ENCODE results near the gene ILRUN. TPM values are rescaled to one million over a fixed set of nuclear protein-coding genes. Genes with fewer than 3 reads are reported as not detected.

Gene ILRUN
- polyA plus RNA-seq, 1 of the 3 experiments (the other 2 are of a cell fraction), result 19.5 TPM

DNA sequence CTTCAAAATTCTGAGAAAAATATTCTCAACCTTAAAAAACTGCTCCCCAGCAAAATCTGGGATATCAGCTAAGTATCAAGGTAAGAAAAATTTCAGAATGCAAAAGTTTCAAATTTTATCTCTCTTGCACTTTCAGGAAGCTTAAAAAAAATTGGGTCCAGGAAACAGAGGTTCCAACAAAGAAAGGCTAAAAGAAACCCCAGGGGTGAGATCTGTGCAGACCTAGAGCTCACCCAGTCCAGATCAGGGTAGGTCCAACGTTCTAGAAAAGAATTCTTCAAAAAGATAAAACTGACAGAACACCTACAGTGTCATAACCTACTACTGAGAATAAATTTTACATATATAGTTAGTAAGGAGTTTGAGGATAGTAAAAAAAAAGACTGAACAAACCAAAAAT lies 23.5 kb downstream of the ILRUN start:
- peaks cover 3% of the 10 kb centered on the region for H3F3A ChIP-seq (replicated peaks; ENCODE audit: insufficient read depth)
- H3K4me1 ChIP-seq (ENCODE audit: control insufficient read depth in 1 of 2, insufficient read depth in 2 of 2, low read depth in 1 of 2, low read length in 1 of 2), result peaks cover 2 to 19% of the 10 kb centered on the region in 2 experiments; a peak in 2 of 4 replicates
- TF ChIP-seq SIN3A (IDR thresholded peaks at IDR 0.05; ENCODE audit: borderline replicate concordance, low read depth, low read length), result no peak
- TF ChIP-seq, protein P1, sequence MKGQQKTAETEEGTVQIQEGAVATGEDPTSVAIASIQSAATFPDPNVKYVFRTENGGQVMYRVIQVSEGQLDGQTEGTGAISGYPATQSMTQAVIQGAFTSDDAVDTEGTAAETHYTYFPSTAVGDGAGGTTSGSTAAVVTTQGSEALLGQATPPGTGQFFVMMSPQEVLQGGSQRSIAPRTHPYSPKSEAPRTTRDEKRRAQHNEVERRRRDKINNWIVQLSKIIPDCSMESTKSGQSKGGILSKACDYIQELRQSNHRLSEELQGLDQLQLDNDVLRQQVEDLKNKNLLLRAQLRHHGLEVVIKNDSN (IDR thresholded peaks at IDR 0.05; ENCODE audit: borderline replicate concordance, low read depth), result no peak
- no peak for TF ChIP-seq RAD21 (IDR thresholded peaks at IDR 0.05; ENCODE audit: low read length)
- TF ChIP-seq GATA2 (CRISPR knock-in tag; IDR thresholded peaks at IDR 0.05), result no peak
- TF ChIP-seq, protein P2, sequence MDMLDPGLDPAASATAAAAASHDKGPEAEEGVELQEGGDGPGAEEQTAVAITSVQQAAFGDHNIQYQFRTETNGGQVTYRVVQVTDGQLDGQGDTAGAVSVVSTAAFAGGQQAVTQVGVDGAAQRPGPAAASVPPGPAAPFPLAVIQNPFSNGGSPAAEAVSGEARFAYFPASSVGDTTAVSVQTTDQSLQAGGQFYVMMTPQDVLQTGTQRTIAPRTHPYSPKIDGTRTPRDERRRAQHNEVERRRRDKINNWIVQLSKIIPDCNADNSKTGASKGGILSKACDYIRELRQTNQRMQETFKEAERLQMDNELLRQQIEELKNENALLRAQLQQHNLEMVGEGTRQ (IDR thresholded peaks at IDR 0.05; ENCODE audit: borderline replicate concordance, low read depth, low read length), result no peak
- no peak for TF ChIP-seq RXRA (IDR thresholded peaks at IDR 0.05; ENCODE audit: borderline replicate concordance, low read depth)
- no peak for TF ChIP-seq SMC3 (IDR thresholded peaks at IDR 0.05; ENCODE audit: low read depth, low read length)
- TF ChIP-seq CHD2 (IDR thresholded peaks at IDR 0.05; ENCODE audit: low read length, partially characterized antibody), result no peak
- no peak overlapping the region for H3K4me2 ChIP-seq
- H3K9me2 ChIP-seq, result no peaks in the 10 kb centered on the region
- 21% methylated on average over 1 of the region's 1 CpG for WGBS (ENCODE audit: low lambda C conversion rate)
- H3K4me3 ChIP-seq (ENCODE audit: low read depth in 2 of 2, low read length in 1 of 2), result no peak overlapping the region
- peaks cover 92% of the 10 kb centered on the region for H3K79me2 ChIP-seq (ENCODE audit: insufficient read depth)
- H3K36me3 ChIP-seq (replicated peaks in 1 of 2; ENCODE audit: control insufficient read depth in 1 of 2, insufficient read depth in 2 of 2, low read length in 1 of 2), result peaks cover 0 to 18% of the 10 kb centered on the region in 2 experiments
- no peaks in the 10 kb centered on the region for H3K9me3 ChIP-seq
- DNase-seq, result no peak
- ChIA-PET CTCF (interaction anchor here (1.1 kb wide), 1 partner anchor 66 kb away, joined by 3 read pairs; no protein-coding TSS in a partner anchor), POLR2A (no interaction called here)
- H2AFZ ChIP-seq (ENCODE audit: low read depth), result no peak overlapping the region
- H4K20me1 ChIP-seq (ENCODE audit: insufficient read depth), result 0 out of 2 replicates have a peak, but pooled peaks cover 10% of the 10 kb centered on the region
- no peak overlapping the region for H3K9ac ChIP-seq
- H3K27me3 ChIP-seq (ENCODE audit: insufficient read depth), result no peaks in the 10 kb centered on the region
- no peak overlapping the region for H3K27ac ChIP-seq (ENCODE audit: low read depth in 2 of 2, low read length in 1 of 2)

DNA sequence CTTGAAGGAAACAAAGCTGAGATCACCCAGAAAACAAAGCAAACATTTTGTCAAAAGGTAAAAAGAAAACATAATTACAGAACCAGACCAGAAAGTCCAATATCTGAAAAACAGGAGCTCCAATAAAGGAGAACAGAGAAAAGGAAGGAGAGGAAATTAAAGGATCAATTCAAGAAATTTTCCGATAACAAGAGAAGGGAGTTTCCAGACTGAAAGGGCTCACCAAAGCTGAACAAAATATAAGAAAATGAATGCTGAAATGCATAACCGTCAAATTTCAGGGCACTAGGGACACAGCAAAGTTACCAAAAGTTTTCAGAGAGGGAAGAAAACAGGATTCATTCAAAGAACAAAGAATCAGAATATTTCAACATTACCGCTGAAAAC lies 23.9 kb downstream of the ILRUN start:
- no peak overlapping the region for H3K4me2 ChIP-seq
- ChIA-PET POLR2A (no interaction called here), CTCF (interaction anchor here (1.1 kb wide), 1 partner anchor 67 kb away, joined by 3 read pairs; no protein-coding TSS in a partner anchor)
- H3K27me3 ChIP-seq (ENCODE audit: insufficient read depth), result no peaks in the 10 kb centered on the region
- H3K27ac ChIP-seq (ENCODE audit: low read depth in 2 of 2, low read length in 1 of 2), result no peak overlapping the region
- no peak overlapping the region for H3K4me3 ChIP-seq (ENCODE audit: low read depth in 2 of 2, low read length in 1 of 2)
- peaks cover 6% of the 10 kb centered on the region for H3F3A ChIP-seq (replicated peaks; ENCODE audit: insufficient read depth)
- peaks cover 2 to 19% of the 10 kb centered on the region in 2 experiments; a peak in 2 of 4 replicates for H3K4me1 ChIP-seq (ENCODE audit: control insufficient read depth in 1 of 2, insufficient read depth in 2 of 2, low read depth in 1 of 2, low read length in 1 of 2)
- H3K79me2 ChIP-seq (ENCODE audit: insufficient read depth), result peaks cover 89% of the 10 kb centered on the region
- TF ChIP-seq, protein P3, sequence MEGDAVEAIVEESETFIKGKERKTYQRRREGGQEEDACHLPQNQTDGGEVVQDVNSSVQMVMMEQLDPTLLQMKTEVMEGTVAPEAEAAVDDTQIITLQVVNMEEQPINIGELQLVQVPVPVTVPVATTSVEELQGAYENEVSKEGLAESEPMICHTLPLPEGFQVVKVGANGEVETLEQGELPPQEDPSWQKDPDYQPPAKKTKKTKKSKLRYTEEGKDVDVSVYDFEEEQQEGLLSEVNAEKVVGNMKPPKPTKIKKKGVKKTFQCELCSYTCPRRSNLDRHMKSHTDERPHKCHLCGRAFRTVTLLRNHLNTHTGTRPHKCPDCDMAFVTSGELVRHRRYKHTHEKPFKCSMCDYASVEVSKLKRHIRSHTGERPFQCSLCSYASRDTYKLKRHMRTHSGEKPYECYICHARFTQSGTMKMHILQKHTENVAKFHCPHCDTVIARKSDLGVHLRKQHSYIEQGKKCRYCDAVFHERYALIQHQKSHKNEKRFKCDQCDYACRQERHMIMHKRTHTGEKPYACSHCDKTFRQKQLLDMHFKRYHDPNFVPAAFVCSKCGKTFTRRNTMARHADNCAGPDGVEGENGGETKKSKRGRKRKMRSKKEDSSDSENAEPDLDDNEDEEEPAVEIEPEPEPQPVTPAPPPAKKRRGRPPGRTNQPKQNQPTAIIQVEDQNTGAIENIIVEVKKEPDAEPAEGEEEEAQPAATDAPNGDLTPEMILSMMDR (IDR thresholded peaks at IDR 0.05), result no peak
- TF ChIP-seq, protein P4, sequence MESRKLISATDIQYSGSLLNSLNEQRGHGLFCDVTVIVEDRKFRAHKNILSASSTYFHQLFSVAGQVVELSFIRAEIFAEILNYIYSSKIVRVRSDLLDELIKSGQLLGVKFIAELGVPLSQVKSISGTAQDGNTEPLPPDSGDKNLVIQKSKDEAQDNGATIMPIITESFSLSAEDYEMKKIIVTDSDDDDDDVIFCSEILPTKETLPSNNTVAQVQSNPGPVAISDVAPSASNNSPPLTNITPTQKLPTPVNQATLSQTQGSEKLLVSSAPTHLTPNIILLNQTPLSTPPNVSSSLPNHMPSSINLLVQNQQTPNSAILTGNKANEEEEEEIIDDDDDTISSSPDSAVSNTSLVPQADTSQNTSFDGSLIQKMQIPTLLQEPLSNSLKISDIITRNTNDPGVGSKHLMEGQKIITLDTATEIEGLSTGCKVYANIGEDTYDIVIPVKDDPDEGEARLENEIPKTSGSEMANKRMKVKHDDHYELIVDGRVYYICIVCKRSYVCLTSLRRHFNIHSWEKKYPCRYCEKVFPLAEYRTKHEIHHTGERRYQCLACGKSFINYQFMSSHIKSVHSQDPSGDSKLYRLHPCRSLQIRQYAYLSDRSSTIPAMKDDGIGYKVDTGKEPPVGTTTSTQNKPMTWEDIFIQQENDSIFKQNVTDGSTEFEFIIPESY (IDR thresholded peaks at IDR 0.05; ENCODE audit: borderline replicate concordance, low read depth), result no peak
- no peak for TF ChIP-seq EP300 (IDR thresholded peaks at IDR 0.05; ENCODE audit: borderline replicate concordance in 1 of 2, low read depth in 1 of 2, low read length in 1 of 2)
- TF ChIP-seq, protein P5, sequence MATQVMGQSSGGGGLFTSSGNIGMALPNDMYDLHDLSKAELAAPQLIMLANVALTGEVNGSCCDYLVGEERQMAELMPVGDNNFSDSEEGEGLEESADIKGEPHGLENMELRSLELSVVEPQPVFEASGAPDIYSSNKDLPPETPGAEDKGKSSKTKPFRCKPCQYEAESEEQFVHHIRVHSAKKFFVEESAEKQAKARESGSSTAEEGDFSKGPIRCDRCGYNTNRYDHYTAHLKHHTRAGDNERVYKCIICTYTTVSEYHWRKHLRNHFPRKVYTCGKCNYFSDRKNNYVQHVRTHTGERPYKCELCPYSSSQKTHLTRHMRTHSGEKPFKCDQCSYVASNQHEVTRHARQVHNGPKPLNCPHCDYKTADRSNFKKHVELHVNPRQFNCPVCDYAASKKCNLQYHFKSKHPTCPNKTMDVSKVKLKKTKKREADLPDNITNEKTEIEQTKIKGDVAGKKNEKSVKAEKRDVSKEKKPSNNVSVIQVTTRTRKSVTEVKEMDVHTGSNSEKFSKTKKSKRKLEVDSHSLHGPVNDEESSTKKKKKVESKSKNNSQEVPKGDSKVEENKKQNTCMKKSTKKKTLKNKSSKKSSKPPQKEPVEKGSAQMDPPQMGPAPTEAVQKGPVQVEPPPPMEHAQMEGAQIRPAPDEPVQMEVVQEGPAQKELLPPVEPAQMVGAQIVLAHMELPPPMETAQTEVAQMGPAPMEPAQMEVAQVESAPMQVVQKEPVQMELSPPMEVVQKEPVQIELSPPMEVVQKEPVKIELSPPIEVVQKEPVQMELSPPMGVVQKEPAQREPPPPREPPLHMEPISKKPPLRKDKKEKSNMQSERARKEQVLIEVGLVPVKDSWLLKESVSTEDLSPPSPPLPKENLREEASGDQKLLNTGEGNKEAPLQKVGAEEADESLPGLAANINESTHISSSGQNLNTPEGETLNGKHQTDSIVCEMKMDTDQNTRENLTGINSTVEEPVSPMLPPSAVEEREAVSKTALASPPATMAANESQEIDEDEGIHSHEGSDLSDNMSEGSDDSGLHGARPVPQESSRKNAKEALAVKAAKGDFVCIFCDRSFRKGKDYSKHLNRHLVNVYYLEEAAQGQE (IDR thresholded peaks at IDR 0.05; ENCODE audit: low read depth, low read length), result no peak
- no peak for TF ChIP-seq TAF1 (IDR thresholded peaks at IDR 0.05; ENCODE audit: borderline replicate concordance, low read depth, low read length)
- TF ChIP-seq JUND (IDR thresholded peaks at IDR 0.05), result no peak
- TF ChIP-seq FOXJ3 (CRISPR knock-in tag; IDR thresholded peaks at IDR 0.05), result no peak
- no peak for TF ChIP-seq NFIC (IDR thresholded peaks at IDR 0.05; ENCODE audit: borderline replicate concordance)
- DNase-seq, result no peak
- H3K9me2 ChIP-seq, result no peaks in the 10 kb centered on the region
- H4K20me1 ChIP-seq (ENCODE audit: insufficient read depth), result 0 out of 2 replicates have a peak, but pooled peaks cover 10% of the 10 kb centered on the region
- no peak overlapping the region for H3K9ac ChIP-seq
- 97% methylated on average over 3 of the region's 3 CpGs for WGBS (ENCODE audit: low lambda C conversion rate)
- peaks cover 0 to 17% of the 10 kb centered on the region in 2 experiments for H3K36me3 ChIP-seq (replicated peaks in 1 of 2; ENCODE audit: control insufficient read depth in 1 of 2, insufficient read depth in 2 of 2, low read length in 1 of 2)
- no peak overlapping the region for H2AFZ ChIP-seq (ENCODE audit: low read depth)
- H3K9me3 ChIP-seq, result no peaks in the 10 kb centered on the region
